Epithelial cell of prostate (primary cell): ENCODE measurements around the gene CPED1.
"Not testable (repeated sequence)": the region's sequence is repeated elsewhere in the genome, so short reads cannot be mapped to it uniquely, and the experiment has no call there.

Experiments used
- DNase-seq: peaks from one replicate; pipeline ENCODE4 v3.0.0-alpha.2; 2011; ENCODE audit warnings: low read depth, low spot score
- H3K27ac ChIP-seq: fragments of 450-650 bp; 2 replicates; pipeline ENCODE4 v1.5.1; 2017; ENCODE audit warnings: mild to moderate bottlenecking

The CPED1 gene

DNA sequence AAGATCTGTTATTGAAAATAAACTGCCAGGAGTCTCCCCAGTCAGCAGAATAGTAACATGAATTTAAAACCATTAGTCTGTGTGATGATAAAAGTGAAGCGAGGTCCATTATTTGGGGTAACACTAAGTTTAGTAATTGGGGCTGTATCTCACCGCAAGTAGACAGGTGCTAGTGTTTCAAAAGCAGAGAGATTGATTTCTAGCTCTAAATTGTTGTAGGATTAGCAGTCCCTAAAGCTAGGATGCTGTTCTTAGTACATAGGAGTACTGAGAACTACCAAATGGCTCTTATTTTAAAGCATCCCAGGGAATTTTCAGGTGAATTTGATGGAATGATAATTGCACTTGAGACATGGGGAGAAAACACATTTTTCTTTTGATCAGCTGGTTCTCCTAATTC lies 70.5 kb downstream of the CPED1 start:
- DNase-seq, result no peak
- H3K27ac ChIP-seq, result no peak overlapping the region

DNA sequence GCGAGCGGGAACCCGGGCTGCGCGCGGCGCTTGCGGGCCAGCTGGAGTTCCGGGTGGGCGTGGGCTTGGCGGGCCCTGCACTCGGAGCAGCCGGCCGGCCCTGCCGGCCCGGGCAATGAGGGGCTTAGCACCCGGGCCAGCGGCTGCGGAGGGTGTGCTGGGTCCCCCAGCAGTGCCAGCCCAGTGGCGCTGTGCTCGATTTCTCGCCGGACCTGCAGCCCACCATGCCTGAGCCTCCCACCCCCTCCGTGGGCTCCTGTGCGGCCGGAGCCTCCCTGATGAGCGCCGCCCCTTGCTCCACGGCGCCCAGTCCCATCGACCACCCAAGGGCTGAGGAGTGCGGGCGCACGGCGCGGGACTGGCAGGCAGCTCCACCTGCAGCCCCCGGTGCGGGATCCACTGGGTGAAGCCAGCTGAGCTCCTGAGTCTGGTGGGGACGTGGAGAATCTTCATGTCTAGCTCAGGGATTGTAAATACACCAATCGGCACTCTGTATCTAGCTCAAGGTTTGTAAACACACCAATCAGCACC lies 71.5 kb downstream of the CPED1 start:
- not testable (repeated sequence) for H3K27ac ChIP-seq

DNA sequence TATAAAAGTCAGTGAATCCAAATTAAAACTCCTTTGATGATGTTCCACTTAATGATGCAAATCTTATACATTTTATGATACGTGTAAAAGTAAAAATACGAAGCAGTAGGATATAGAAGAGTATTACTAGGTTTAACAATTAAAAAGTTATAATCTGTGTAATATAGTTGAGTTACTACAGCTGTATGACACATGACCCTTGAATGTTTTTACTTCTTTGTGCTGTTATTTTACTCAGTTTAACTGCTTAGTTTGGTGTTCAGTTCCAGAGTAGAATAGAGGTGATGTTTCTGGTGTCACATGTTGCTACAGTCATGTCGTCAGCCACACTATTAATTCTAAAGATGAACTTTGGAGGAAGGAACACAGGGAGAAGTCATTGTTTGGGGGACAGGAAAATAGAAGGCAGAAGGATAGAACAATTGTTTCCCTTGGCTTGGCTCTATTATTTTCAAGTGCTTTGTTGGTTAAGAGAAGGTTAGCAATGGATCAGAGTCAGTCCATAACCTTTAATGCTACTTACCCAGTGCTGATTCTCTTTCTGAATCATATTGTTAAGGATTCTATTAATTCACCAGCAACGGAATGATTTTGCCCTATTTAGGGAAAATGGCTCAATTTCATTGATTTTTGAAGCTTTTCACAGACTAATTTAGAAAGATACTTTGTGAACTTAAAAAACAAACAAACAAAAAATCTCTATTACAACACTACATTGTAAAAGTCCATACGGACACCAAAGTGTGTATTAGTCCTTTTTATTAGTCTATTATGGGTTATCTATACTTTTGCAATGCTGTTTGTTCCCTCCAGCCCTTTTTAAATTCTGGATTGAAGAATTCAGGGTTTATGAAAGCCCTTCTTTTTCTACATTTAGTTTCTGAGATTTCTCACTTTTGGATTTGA lies 73.4 kb downstream of the CPED1 start:
- DNase-seq, result no peak
- no peak overlapping the region for H3K27ac ChIP-seq

More for the DNA sequence above, 71.5 kb downstream of the CPED1 start:
- DNase-seq, result not testable (repeated sequence)

DNA sequence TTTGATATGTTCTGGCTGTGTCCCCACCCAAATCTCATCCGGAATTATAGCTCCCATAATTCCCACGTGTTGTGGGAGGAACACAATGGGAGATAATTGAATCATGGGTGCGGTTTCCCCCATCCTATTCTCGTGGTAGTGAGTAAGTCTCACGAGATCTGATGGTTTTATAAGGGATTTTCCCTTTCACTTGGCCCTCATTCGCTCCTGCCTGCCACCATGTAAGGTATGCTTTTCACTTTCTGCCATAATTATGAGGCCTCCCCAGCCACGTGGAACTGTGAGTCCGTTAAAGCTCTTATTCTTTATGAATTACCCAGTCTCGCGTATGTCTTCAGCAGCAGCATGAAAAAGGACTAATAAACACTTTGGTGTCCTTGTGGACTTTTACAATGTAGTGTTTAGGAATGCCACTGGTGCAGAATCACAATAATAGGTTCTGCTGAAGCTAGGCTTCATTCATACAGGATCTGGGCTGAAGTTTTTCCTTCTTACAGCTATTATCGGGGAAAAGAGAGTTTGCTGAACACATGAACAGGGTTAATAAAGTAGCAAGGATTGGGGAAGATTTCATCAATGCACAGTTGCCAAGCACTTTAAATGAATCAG lies 74.3 kb downstream of the CPED1 start:
- DNase-seq, result no peak
- H3K27ac ChIP-seq, result no peak overlapping the region

DNA sequence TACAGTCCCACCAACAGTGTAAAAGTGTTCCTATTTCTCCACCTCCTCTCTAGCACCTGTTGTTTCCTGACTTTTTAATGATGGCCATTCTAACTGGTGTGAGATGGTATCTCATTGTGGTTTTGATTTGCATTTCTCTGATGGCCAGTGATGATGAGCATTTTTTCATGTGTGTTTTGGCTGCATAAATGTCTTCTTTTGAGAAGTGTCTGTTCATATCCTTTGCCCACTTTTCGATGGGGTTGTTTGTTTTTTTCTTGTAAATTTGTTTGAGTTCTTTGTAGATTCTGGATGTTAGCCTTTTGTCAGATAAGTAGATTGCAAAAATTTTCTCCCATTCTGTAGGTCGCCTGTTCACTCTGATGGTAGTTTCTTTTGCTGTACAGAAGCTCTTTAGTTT lies 79.2 kb downstream of the CPED1 start:
- not testable (repeated sequence) for DNase-seq, H3K27ac ChIP-seq

DNA sequence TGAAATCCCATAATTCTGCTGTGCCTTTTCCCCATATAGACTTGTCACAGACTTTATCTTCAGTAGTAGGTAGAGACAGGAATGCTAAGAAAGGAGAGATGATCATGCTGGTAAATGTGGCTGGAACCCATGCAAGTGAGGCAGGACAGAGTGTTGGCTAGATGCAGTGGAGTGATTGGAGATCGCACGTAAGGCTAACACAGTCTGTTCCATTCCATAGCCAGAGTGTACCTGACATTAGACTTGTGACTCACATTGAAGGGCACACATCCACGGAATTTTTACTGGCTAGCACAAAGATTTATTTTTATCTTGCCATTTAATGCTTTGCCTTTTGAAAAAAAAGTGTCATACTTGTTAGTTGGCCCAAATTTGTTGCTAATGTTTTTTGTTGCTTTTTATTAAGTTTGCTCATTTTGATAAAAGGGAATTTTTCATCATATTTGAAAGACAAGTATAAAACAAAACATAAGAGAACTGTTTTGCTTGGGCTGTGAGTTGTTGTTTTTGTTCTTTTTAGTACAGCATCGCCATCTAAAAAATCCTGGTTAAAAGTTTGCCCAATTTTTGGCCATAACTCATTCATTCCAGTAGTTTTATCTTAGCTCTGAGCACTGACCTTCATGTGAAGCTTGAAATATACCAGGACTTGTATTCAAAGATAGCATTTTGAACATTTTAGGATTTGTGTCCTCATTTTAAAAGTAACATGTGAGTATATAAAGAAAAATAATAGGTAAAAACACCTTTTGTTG lies 81.0 kb downstream of the CPED1 start:
- H3K27ac ChIP-seq, result no peak overlapping the region
- DNase-seq, result no peak

DNA sequence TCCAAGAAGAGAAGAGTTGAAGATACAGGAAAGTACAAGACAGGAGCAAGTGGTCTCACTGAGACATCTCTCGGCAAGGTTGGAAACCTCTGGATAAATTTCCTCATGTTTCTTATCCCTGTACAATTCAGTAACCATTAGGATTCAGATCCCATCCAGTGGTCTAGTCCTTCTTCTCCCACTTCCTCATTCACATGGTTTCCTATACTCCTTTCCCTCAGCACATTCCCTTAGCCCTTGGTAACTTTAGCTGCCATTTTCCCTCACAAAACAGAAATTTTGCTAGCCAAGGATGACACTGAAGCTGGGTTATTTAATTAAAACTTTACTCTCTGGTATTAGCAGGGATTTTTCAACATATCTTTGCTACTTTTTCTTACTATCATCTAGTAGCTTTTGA lies 82.6 kb downstream of the CPED1 start:
- H3K27ac ChIP-seq, result no peak overlapping the region
- DNase-seq, result no peak

DNA sequence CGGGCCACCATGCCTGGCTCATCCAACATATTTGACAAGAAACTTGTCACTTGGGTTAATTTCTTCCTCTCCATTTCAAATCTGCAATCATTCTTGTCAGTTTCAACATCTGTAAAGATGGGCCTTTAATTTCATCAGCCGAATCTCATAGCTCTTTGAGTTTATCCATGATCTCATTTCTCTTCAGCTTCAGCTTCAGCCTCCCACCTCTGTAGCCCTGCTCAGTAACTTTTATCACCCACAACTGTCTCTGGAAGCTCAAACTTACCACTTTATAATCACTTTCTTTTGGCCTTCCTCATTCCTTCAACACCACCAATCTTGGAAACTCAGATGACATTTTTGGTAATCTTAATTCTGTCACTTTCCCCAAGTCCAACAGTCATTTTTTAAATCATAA lies 83.2 kb downstream of the CPED1 start:
- H3K27ac ChIP-seq, result no peak overlapping the region
- no peak for DNase-seq

DNA sequence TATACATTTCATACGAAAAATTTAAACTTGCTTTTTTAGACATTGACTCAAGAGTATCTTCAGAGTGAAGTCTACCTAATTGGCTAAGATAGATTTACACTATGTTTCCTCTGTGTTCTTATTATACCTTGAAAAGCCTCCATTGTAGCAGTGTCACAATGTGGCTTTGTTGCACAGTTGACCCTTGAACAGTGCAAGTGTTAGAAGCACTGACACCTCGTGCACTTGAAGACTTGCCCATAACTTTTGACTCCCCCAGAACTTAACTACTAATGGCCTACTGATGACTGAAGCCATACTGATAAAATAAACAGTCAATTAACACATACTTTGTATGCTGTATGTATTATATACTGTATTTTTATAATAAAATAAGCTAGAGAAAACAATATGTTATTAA lies 84.3 kb downstream of the CPED1 start:
- no peak overlapping the region for H3K27ac ChIP-seq
- no peak for DNase-seq

DNA sequence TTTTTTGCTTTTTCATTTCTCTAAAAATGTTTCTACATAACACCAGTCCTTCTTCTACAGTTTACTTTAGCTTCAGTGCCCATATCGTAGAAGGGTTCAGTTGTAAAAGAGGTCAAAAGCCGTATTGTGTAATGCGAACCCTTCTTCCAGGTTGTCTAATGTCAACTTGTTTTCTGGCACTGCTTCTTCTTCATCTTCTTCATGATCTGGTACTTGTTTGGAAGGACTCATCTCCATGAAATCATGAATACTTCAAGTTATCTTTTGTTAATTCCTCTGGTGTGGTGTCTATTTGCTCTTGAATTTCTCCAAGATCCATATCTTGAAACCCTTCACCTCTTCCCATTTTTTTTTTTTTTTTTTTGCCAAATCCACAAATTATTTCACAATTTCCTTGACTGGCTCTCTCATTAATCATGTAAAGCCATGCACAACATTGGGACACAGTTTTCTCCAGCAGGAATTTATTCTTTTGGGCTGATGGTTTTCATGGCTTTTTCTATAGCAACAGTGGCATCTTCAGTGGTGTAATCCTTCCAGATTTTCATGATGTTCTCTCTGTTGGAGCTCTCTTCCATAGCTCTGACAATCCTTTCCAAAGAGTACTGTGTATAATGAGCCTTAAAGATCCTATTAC lies 85.1 kb downstream of the CPED1 start:
- H3K27ac ChIP-seq, result no peak overlapping the region
- DNase-seq, result no peak

DNA sequence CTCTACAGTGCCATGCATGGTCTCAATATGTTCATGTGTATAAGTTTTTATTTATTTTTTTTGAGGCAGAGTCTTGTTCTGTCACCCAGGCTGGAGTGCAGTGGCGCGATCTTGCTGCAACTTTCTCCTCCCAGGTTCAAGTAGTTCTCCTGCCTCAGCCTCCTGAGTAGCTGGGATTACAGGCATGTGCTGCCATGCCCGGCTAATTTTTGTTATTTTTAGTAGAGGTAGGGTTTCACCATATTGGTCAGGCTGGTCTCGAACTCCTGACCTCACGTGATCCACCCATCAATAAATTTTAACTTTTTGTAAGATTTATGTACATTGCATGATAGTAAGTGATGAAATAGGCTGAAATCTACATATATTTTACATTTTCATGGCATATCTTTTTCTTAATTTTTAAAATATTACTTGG lies 86.9 kb downstream of the CPED1 start:
- not testable (repeated sequence) for H3K27ac ChIP-seq

DNA sequence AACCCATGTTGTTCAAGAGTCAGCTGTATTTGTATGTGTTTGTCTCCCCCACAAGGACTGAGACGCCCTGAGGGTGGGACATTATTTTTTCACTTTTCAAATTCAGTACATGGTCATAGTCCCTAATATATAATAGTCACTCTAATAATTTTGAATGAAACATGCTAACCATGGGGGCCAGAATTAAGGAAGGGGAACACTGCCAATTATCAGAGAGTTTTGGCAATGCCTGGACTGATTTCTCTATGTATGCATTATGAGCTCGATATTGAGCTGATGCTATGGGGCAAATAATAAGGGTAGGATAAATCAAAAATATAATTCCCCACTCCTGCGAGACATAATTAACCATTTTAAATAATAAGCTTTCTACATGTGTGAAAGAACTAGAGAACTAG lies 87.4 kb downstream of the CPED1 start:
- DNase-seq, result no peak
- no peak overlapping the region for H3K27ac ChIP-seq

More for the DNA sequence above, 86.9 kb downstream of the CPED1 start:
- DNase-seq, result not testable (repeated sequence)

DNA sequence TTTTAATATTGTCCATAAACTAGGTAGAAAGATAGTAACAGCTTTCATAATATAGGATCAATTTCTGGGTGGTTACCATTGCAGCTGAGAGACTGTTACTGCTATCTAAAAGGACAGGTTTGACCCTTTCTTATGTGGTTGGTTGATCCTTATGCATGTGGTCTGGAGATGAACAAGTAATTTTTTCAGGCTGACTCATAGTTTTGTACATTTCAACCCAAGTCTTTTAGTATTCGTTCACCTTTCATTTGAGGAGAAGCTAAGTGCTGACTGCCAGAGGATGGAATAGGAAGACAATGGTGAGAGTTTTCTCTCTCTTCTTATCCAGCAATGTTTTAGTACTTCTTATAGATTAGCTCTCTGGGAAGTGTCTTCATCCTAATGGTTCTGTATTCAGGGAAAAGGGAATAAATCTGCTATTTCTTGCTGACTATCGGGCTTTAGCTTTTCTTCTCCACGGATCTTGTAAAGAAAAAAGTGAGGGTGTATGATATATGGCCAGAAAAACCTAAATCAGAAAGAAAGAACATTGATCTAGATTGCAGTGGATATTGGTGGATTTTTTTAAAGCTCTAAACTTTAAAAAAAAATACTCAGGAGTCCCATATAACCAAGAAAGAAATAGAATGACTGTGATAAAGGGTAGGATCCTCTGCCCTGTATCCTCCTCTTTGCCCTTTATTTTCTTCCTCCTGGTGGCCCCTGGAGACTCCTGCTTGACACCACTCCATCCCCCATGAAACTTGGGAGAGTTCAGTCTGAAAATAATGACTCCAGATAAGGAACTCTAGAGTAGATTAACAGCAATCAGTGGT lies 88.0 kb downstream of the CPED1 start:
- H3K27ac ChIP-seq, result no peak overlapping the region
- DNase-seq, result peak; percentile 37

DNA sequence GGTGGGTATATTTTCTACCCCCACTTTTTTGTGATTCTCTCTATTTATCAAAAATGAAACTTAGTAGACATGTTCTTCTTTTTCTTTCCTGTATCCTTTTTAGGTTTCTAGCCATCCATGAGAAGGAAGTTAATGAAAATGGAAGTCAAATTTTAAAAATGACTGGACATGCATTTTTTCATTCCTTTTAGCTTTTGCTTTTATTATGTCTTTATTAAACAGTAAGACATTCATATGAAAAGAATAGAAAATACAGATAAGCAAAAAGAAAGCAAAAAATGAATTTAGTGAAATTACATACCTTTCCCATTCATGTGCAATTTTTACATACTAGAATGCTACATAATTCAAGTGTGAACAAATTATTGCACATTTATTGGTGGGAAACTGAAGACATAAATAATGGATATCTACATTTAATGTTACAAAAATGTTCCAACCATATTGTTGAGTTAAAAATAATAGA lies 88.7 kb downstream of the CPED1 start:
- DNase-seq, result no peak
- H3K27ac ChIP-seq, result no peak overlapping the region

DNA sequence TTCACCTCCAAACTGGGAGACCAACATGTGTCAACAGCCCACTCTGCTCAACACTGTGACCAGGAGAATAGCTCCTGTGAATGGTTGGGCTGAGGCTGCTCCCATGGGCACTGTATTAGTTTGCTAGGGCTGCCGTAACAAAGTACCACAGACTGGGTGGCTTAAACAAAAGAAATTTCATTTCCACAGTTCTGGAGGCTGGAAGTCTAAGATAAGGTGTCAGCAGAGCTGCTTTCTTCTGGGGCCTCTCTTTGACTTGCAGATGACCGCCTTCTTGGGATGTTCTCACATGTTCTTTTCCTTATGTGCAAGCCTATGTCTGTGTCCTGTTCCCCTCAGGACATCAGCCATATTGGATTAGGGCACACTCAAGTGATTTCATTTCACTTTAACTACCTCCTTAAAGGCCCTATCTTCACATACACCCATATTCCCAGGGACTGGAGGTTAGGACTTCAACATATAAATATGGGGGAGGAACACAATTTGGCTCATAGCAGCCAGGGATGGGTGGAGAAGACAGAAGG lies 90.3 kb downstream of the CPED1 start:
- H3K27ac ChIP-seq, result no peak overlapping the region
- DNase-seq, result no peak

DNA sequence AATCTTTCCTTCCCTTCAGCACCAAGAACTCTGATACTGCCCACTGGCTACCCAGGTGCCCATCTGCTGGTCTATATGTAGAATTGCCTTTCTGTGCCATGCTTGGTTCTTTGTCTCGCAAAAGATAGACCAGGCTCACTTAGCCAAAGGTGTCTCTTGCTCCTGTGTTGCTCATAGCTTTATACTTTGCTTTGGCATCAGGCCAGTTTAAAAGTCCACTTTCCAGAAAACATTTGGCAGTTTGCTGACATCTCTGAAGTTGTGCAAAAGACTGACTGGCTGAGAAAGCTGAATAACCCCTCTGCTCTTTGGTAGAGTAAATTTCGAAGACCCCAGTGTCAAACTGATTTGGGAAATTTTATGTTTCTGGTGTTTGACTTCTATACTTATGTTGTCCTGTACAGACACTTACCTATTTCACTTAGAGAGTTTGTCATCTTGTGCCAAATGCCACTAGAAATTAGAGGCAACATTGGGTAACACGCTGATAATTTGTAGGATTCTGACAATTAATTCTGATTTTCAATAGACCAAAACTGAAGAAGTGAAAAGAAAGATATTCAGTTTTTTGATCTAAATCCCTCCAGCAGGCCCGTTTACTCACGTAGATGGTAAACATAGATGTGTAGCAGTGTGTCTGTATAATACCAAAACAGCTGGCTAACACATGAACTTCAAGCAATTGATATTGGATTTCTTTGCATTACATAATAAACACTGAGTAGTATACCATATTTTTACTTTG lies 91.1 kb downstream of the CPED1 start:
- no peak for DNase-seq
- H3K27ac ChIP-seq, result no peak overlapping the region

DNA sequence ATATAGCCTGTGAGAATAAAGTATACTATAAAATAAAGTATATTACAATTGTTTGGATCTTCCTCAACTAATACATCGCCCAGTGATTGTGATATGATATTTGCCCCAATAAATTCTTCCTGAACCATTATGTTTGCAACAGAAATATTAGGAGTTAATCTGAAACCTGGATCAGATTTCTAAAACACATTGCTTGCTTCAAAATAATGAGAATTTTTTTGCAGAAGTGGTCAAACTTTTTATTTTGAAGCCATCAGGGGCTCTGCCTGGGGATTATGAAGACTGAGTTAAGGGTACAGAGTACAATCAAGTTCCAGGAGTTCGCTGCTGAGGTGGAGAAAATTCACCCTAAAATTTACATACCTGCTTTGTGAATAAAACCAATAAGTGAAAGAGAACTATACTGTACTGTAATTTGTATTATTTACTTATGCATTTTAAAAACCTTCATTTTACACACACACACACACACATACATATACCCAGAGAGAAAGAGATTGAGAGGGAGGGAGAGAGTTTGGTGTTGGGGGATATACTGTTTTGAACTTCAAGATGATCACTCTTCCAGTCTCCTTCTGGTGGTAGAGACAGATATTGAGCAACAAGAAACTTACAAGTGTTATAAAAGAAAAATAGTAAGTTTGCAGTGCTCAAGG lies 91.9 kb downstream of the CPED1 start:
- no peak overlapping the region for H3K27ac ChIP-seq
- DNase-seq, result no peak

DNA sequence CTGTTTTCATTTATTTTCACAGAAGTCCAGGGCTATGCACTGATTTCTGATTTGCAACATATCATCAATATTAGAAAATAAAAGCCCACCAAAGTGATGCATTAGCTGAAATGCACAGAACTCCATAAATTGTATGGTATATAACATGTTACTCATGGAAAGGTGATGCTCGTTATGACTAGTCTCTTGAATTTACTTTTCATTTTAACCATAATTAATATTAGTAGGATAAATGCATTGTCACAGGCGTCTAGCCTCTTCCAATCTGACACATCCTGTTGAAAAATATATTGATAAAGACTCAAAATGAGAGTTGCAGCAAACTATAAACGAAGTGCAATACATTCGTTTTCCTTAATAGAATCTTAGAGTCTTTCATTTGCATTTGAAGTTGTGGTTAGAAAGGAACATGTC lies 92.4 kb downstream of the CPED1 start:
- H3K27ac ChIP-seq, result no peak overlapping the region
- no peak for DNase-seq
